Endometrial microvascular endothelial cells (primary cell): ENCODE results near the gene OSBPL2. TPM values are rescaled to one million over a fixed set of nuclear protein-coding genes. Genes with fewer than 3 reads are reported as not detected.

Experiments used
- in situ Hi-C: cut with HindIII; loops from 2 replicates; pipeline ENCODE4 v1.10.0; 2017; ENCODE audit warnings: low sequenced_read_pairs, low pct_unique_long_range_greater_than_20kb; ENCODE audit errors: inconsistent ontology term
- total RNA-seq: library from RNA; depleted of rRNA; stranded (reverse); fragments of >200 nt; gene quantifications from one replicate; pipeline ENCODE4 v1.2.3, GENCODE V29; 2015; ENCODE audit errors: inconsistent ontology term

The OSBPL2 gene
- total RNA-seq, 1 donor from 2014 or later, result 15.6 TPM

DNA sequence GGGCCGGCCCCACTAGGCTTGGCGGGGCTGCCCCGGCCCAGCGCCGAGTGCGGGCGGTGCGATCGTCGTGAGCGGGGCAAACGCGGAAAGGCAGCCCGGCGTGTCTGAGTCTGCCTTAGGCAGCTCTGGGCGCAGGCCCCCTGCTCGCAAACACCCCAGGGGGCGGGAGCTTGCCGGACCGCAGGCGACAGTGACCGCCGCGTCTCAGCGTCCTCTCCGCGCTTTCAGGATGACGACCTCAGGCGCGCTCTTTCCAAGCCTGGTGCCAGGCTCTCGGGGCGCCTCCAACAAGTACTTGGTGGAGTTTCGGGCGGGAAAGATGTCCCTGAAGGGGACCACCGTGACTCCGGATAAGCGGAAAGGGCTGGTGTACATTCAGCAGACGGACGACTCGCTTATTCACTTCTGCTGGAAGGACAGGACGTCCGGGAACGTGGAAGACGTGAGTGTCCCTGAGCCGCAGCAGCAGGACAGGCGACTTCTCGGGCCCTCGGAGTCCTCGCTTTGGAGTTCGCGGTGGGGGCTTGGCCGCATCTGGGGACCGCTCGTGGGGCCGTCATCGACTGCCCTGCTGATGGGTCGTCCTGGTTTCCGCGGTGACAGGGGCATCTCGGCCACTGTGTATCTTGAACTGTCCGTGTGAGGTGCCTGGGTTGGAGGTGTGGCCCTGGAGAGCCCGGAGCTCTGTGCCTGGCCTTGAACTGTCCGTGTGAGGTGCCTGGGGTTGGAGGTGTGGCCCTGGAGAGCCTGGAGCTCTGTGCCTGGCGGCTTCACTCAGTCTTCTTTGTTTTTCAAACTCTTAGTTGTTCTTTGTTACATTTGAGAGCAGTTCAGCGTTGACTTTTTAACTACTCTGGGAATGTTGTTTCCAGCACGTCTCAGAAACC lies 65.3 kb downstream of the OSBPL2 start:
- in situ Hi-C loops, result no loop called here

DNA sequence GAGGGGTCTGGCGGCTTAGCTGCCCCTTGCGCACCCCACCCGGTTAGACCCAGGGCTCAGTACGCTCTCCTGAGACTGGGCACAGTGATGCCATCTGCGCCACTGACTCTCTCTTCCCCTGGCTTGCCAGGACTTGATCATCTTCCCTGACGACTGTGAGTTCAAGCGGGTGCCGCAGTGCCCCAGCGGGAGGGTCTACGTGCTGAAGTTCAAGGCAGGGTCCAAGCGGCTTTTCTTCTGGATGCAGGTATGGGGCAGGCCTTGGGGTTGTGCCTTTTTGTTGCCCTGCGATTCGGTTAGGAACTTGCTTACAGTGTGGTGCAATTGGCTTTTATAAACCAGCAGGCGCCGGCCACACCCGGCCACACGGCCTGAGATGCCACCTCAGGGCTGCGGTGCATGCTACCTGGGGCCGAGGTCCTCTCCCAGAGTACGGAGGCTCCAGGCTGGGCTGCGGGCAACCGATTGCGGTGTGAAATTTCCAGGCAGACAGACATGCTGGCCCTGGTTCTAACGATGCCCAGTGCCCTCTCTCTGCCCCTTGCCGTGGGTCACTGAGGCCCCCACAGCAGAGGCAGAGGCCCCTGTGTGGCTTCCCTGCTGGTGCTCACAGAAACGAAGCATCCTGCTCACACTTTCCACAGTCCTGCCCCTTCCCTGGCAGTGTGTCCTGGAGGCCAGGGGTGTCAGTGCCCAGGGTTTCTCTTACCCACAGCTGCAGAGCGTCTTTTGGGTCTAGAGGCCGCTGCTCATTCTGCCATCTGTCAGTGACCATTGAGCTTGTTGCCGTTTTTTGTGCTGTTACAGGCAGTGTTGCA lies 66.2 kb downstream of the OSBPL2 start:
- in situ Hi-C loops, result no loop called here

DNA sequence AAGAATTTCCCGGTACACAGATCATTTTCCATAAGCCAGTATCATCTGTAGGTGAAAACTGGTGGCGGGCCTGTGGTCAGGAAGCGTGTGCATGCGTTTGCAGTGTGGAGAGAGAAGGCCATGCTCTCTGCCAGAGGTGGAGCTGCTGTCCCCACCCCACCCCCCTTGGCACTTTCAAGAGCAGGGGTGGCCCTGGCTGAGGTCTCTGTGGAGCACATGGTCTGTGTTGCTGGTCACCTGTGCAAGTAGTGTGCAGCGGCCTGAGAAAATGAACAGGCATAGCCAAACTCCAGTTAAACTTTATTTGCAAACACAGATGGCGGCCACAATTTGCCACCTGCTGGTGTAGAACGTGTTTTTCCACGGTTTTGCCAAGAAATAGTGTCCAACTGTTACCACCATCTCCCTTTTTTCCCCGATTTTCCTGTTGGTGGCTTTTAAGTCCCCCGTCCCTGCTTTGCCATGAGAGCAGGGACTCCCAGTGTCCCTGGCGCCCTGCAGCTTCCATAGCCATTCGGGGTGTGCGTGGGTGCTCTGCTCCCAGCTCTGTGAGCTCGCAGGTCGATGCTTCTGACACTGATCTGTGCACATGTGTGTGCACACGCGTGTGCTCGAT lies 66.9 kb downstream of the OSBPL2 start:
- in situ Hi-C loops, result no loop called here

DNA sequence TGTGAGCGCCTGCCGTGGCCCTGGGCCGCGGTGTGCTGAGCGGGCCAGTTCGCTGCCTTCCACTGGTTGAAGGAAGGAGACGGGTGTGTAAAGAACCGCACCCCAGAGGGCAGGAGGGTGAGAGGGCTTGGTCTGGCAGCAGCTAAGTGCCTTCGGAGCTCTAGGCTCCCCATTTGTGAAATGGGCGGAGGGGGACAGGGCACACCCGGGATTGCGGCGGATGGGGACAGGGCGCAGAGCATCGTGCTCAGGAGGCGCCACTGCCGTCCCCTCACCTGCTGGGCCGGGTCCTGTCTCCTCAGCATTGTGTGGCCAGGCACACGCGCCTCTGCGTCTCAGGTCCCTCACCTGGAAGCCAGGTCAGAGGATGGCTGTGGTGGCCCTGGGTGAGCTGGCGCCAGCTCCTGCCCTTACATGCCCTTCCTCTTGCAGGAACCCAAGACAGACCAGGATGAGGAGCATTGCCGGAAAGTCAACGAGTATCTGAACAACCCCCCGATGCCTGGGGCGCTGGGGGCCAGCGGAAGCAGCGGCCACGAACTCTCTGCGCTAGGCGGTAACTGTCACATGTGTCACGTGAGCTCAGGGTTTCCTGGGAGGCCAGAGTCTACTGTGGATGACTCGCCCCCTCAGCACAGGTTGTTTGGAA lies 67.6 kb downstream of the OSBPL2 start:
- in situ Hi-C loops, result no loop called here

DNA sequence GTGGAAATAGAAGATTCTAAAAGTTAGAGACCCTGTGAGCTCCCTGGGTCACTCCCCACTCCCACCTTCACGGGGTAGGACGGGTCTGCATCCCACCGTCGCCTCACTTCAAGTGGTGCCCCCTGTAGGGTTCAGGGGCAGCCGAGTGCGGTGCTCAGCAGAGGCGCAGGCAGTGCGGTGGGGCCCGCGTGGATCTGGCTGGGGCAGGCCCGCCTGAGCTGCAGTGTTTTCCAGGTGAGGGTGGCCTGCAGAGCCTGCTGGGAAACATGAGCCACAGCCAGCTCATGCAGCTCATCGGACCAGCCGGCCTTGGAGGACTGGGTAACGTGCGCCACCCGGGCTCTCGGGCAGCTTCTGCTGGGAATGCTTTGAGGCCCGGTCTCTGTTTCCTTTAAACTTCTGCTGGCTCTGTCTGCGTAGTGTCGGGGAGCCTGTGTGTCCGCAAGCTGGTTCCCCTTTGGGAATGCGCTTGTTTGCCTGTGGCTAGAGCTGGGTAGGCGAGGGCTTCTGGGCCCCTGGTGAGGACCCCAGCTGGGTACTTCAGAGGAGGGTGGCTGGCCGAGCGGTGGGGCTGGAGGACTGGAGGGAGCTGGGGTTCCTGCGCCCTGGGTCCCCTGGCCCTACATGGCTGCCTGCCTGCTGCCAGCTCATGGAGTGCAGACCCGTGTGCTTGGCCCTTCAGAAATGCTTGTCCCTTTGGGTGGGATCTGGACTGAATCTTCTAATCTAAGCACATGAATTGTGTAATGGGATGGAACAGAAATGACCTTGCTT lies 68.3 kb downstream of the OSBPL2 start:
- in situ Hi-C loops, result no loop called here

DNA sequence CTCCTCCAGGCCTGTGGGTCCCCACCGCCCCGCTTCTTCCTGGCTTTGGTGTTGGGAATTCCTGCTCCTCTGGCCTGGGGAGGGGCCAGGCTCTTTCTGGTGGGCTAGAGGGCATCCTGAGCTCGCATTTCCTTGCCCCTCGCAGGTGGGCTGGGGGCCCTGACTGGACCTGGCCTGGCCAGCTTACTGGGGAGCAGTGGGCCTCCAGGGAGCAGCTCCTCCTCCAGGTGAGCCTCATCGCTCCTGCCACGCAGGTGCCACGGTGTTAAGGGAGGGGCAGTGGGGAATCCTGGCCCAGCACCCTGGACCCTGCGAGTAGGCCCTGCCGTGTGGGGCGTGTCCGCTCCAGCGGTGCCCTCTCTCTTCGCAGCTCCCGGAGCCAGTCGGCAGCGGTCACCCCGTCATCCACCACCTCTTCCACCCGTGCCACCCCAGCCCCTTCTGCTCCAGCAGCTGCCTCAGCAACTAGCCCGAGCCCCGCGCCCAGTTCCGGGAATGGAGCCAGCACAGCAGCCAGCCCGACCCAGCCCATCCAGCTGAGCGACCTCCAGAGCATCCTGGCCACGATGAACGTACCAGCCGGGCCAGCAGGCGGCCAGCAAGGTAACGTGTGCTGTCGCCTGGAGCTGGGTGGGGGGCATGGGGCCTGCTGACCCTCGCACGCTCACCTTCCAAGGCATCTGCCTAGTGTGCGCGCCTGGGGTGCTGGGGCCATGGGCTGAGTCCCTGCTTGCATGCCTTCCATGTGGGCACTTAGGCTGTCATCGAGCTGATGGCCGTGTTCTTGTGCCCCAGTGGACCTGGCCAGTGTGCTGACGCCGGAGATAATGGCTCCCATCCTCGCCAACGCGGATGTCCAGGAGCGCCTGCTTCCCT lies 69.1 kb downstream of the OSBPL2 start:
- in situ Hi-C loops, result no loop called here

DNA sequence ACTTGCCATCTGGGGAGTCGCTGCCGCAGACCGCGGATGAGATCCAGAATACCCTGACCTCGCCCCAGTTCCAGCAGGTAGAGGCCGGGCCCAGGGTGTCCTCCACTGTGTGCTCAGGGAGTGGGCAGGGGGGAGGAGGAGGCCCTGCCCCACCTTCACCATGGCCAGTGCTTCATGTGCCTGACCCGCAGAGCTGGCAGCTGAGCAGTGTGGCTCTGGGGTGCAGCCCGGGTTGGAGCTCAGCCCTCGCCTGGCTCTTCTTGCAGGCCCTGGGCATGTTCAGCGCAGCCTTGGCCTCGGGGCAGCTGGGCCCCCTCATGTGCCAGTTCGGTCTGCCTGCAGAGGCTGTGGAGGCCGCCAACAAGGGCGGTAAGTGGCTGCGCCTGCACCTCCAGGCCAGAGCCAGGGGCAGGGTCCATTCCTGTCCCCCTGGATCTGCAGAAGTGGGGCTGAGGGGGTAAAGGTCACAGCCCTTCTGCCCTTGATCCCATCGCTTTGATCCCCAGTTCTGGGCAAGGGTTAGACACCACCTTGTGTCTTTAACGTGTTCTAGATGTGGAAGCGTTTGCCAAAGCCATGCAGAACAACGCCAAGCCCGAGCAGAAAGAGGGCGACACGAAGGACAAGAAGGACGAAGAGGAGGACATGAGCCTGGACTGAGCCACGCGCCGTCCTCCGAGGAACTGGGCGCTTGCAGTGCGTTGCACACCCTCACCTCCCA lies 69.9 kb downstream of the OSBPL2 start:
- in situ Hi-C loops, result no loop called here

DNA sequence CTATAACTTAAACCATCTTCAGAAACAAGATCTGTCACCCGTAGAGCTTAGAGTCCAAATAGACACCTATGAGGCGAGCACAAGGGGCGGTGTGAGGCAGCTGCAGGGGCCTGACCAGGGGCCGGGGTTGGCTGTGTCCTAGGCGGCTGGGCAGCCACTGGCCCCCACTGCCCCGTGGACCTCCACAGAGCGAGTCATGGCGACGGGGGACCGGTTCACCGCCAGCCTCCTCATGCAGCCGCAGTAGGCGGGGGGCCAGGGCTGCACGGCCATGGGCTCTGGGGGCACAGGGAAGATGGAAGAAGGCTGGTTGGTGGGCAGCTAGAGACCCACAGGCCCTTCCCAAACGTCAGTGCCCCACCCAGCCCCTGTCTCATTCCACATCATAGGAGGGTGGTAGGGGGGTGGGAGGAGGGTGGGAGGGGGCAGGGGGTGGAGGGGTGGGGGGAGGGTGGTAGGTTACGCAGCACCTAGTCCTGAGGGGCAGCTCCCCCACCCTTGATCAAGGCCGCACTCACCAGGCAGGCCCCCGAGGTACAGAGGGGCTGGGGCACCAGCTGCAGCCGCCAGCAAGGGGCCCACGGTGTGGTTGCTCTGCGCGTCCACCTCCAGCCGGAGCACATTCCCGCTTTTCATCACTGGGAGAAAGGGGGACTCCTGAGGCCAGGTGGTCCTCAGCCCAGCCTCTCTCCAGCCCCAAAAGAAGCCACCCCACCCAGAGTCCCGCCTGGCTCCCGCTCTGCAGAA lies 71.0 kb downstream of the OSBPL2 start:
- in situ Hi-C loops, result no loop called here

DNA sequence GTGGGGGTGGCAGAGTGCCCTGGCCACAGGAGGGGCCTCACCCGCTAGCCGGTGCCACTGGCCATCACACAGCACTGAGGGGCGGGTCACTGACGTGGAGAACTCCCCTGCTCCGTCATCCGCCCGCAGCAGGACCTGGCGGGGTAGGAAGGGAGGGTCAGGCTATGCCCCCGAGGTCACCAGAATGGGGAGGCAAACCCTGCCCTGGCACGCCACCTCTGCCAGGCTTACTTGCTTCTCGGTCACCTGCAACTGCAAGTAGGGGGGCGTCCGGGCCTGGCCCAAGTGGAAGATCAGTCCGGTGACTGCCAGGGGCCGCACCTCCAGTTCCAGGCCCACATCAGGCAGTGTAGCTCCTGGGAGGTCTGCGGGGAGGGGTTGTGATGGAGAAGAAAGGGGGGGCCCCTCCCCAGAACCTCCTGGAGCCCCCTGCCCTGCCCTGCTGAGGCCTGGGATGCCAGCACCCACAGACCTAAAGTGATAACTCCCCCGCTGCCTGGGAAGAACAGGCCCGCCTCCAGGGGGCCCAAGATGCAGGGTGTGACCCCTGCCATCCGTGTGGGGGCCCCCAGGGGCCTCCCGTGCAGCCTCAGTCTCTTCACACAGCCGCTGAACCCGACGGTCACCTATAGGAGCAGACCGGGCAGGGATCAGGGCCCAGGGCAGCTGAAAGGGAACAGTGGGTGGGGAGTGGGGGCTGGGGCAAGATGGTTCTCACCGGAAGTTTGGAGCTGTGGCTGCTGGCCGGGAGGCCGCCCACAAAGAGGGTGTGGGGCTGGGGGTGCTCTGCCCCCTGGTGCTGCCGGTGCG lies 71.8 kb downstream of the OSBPL2 start:
- in situ Hi-C loops, result no loop called here

DNA sequence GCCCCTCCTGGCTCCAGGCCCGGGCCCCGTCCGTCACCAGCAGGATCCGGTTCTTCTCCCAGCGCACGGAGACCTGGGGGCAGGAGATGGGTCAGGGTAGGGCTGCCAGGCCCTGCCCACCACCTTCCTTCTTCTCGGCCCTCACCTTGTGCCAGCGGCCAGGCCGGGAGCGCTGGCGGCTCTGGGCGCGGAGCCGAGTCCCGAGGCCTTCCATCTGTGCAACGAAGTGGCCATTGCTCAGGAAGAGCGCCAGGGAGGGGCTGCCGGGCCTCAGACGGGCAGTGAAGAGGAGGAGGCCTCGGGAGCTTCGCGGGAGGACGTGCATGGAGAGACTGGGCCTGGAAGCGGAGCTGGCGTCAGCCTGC lies 72.4 kb downstream of the OSBPL2 start:
- in situ Hi-C loops, result no loop called here

DNA sequence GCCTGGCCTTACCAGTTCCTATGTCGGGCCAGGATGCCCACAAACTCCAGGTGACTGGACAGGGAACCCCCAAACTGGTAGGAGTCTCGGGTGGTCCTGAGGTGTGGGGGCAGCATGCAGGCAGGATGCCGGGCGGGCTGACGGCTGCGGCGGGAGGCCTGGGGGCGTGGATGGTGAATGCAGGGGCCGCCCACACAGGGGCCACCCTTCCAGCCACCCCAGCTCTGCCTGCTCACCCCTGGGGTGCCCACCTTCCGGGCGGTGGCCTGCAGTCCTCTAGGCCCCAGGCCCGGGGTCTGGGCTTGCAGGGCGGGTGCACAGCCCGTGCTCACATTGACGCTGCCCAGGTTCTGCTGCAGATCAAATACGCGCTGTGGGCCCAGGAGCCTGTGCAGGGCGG lies 72.8 kb downstream of the OSBPL2 start:
- in situ Hi-C loops, result no loop called here

DNA sequence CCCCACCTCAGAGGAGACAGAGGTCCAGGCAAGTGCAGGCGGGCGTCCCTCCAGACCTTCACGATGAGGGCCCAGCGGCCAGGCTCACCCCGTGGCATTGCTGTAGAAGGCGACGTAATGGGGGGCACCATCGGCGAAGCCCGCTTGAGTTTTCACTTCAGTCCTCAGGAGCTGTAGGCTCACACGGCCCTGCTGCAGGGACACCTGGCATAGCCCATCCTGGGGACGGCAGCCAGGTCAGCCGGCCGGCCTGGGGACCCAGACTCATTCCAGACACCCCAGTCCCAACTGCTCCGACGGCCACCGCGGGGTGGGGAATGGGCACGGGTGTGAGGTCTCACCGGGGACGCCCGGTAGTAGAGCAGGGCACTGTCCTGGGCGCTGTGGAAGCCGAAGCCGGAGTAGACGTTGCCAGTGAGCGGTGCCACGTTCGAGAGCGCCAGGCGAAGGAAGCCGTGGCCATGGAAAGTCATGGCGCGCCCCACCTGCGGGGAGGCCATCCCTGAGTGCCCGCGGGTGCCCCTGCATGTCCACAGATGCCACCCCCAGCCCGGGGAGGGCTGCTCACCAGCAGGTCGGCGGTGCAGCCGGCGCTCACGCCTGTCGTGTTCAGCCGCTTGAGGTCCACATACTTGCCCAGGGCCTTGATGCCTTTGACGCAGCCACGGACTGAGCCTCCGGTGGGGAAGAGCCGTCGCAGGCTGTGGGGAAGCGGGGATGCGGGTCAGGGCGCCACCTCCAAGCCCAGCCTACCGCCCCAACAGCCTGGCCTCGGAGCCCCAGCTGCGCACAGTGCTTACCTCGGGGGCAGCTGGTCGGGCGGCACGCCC lies 73.7 kb downstream of the OSBPL2 start:
- in situ Hi-C loops, result no loop called here

DNA sequence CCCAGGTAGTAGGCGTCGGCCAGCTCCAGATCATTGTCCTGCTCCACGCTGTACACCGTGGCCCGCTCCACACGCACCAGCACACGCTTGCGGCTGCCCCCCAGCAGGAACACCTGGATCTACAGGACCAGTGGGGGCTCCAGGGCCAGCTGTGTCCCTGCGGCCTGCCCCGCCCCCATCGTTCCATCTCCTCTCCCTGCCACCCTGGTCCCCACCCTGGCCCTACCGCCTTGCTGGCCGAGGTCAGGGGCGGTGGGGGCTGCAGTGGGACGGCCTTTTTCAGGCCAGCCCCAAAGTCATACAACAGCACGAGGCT lies 74.3 kb downstream of the OSBPL2 start:
- in situ Hi-C loops, result no loop called here

DNA sequence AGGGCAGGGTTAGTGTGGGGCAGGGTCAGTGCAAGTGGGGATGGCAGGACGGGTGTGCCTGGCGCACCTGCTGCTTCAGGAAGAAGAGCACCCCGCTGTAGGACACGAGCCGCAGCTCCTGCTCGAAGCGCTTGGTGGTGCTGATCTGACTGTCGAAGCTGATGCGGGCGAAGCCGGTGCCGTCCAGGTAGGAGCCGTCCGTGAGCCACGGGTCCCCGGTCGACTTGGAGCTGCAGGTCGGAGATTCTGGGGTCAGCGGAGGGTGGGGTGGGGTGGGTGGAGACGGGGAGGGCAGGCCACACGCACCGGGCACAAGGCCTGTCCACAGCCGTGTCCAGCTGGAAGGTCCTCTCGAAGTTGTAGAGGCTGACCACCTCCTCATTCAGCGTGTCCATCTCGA lies 74.7 kb downstream of the OSBPL2 start:
- in situ Hi-C loops, result no loop called here
